ENCODE data around the gene NSD2.
"Not testable (repeated sequence)": the region's sequence is repeated elsewhere in the genome, so short reads cannot be mapped to it uniquely, and the experiment has no call there.

Gene NSD2

GRCh38 chr4:1870578-1871443, at the start of gene NSD2:
Gene NSD2 (plus strand): TSS chr4:1871393. CDS start chr4:1900655, 29,262 bp downstream.
- peak; percentile 89 for DNase-seq

- DNase-seq: no peak
These were observed 49.3 kb upstream of the NSD2 start for GRCh38 chr4:1821679-1822567.

- DNase-seq: no peak
These were observed 48.3 kb upstream of the NSD2 start for GRCh38 chr4:1822568-1823544.

GRCh38 chr4:1823545-1823932, 47.7 kb upstream of the NSD2 start:
- DNase-seq: no peak

- DNase-seq: no peak
These were observed 46.4 kb upstream of the NSD2 start for GRCh38 chr4:1824746-1825145.

GRCh38 chr4:1825326-1825725, 45.9 kb upstream of the NSD2 start:
- no peak for DNase-seq

GRCh38 chr4:1826531-1827350, 44.5 kb upstream of the NSD2 start:
- no peak for DNase-seq

- no peak for DNase-seq
These were observed 41.0 kb upstream of the NSD2 start for GRCh38 chr4:1830234-1830633.

GRCh38 chr4:1830642-1831228, 40.5 kb upstream of the NSD2 start:
- no peak for DNase-seq

- no peak for DNase-seq
These were observed 39.9 kb upstream of the NSD2 start for GRCh38 chr4:1831331-1831730.

- no peak for DNase-seq
These were observed 38.5 kb upstream of the NSD2 start for GRCh38 chr4:1832690-1833089.

GRCh38 chr4:1833307-1834046, 37.7 kb upstream of the NSD2 start:
- no peak for DNase-seq

GRCh38 chr4:1834047-1834775, 37.0 kb upstream of the NSD2 start:
- no peak for DNase-seq

- not testable (repeated sequence) for DNase-seq
These were observed 35.4 kb upstream of the NSD2 start for GRCh38 chr4:1835836-1836235.

GRCh38 chr4:1836650-1837049, 34.5 kb upstream of the NSD2 start:
- DNase-seq: no peak

GRCh38 chr4:1837069-1837468, 34.1 kb upstream of the NSD2 start:
- no peak for DNase-seq

GRCh38 chr4:1839282-1839681, 31.9 kb upstream of the NSD2 start:
- no peak for DNase-seq

GRCh38 chr4:1841201-1841886, 29.8 kb upstream of the NSD2 start:
- DNase-seq: no peak

- DNase-seq: no peak
These were observed 29.3 kb upstream of the NSD2 start for GRCh38 chr4:1841887-1842210.

All from NCI-H2029 (cell line).